H9 (cell line): ENCODE results near the gene INPP5A. TPM values are rescaled to one million over a fixed set of nuclear protein-coding genes. Genes with fewer than 3 reads are reported as not detected.

Source experiments
- DNase-seq: peaks from one replicate; pipeline ENCODE4 v3.0.0-alpha.2; 2017
- H2AFZ ChIP-seq: one replicate; pipeline ENCODE4 v1.6.1; 2013; ENCODE audit warnings: mild to moderate bottlenecking, low read length, control low read depth, moderate library complexity
- H2AK5ac ChIP-seq: 2 replicates; pipeline ENCODE4 v1.6.1; 2013; ENCODE audit warnings: low read length, control low read depth, mixed read lengths; ENCODE audit not compliant: insufficient read length
- H2BK120ac ChIP-seq: one replicate; pipeline ENCODE4 v1.6.1; 2013; ENCODE audit warnings: low read depth, mild to moderate bottlenecking, low read length, control low read depth, inconsistent platforms; ENCODE audit not compliant: poor library complexity, severe bottlenecking
- H2BK12ac ChIP-seq: 2 replicates; pipeline ENCODE4 v1.6.1; 2013; ENCODE audit warnings: low read length, control low read depth, mixed read lengths, low read depth; ENCODE audit not compliant: insufficient read length
- H2BK15ac ChIP-seq: 2 replicates; pipeline ENCODE4 v1.6.1; 2013; ENCODE audit warnings: low read depth, low read length, control low read depth
- H2BK20ac ChIP-seq: one replicate; pipeline ENCODE4 v1.6.1; 2013; ENCODE audit warnings: low read depth, mild to moderate bottlenecking, low read length, control low read depth, inconsistent platforms; ENCODE audit not compliant: poor library complexity, severe bottlenecking
- H2BK5ac ChIP-seq: 2 replicates; pipeline ENCODE4 v1.6.1; 2013; ENCODE audit warnings: low read length, control low read depth, mixed read lengths; ENCODE audit not compliant: insufficient read length
- H3K14ac ChIP-seq: 2 replicates; pipeline ENCODE4 v1.6.1; 2013; ENCODE audit warnings: low read length, control low read depth; ENCODE audit not compliant: insufficient read depth
- H3K18ac ChIP-seq: 2 replicates; pipeline ENCODE4 v1.6.1; 2013; ENCODE audit warnings: low read depth, mild to moderate bottlenecking, mixed read lengths, low read length, control low read depth; ENCODE audit not compliant: insufficient read length
- H3K23ac ChIP-seq: 2 replicates; pipeline ENCODE4 v1.6.1; 2013; ENCODE audit warnings: low read length, control low read depth, mixed read lengths, low read depth; ENCODE audit not compliant: insufficient read length
- H3K23me2 ChIP-seq: 2 replicates; pipeline ENCODE4 v1.6.1; 2013; ENCODE audit warnings: low read depth, mild to moderate bottlenecking, mixed read lengths, low read length, control low read depth; ENCODE audit not compliant: insufficient read length, poor library complexity, severe bottlenecking
- H3K27ac ChIP-seq: 2 replicates; pipeline ENCODE4 v1.5.1; 2013; ENCODE audit warnings: low read length, control low read depth, mixed read lengths, low read depth; ENCODE audit not compliant: insufficient read length
- H3K27me3 ChIP-seq: 2 replicates; pipeline ENCODE4 v1.6.1; 2013; ENCODE audit warnings: low read length, control low read depth, inconsistent platforms; ENCODE audit not compliant: insufficient read depth
- H3K4ac ChIP-seq: 2 replicates; pipeline ENCODE4 v1.6.1; 2013; ENCODE audit warnings: low read depth, mild to moderate bottlenecking, control low read depth, inconsistent platforms, low read length, moderate library complexity
- H3K4me1 ChIP-seq: 2 replicates; pipeline ENCODE4 v1.6.1; 2013; ENCODE audit warnings: low read length, control low read depth, inconsistent platforms; ENCODE audit not compliant: insufficient read depth
- H3K4me2 ChIP-seq: 2 replicates; pipeline ENCODE4 v1.6.1; 2013; ENCODE audit warnings: low read length, control low read depth, mixed read lengths; ENCODE audit not compliant: insufficient read length, insufficient read depth
- H3K56ac ChIP-seq: 2 replicates; pipeline ENCODE4 v1.6.1; 2013; ENCODE audit warnings: low read depth, mild to moderate bottlenecking, mixed read lengths, low read length, control low read depth; ENCODE audit not compliant: insufficient read length
- H3K79me1 ChIP-seq: 2 replicates; pipeline ENCODE4 v1.6.1; 2013; ENCODE audit warnings: low read depth, mild to moderate bottlenecking, moderate library complexity, low read length, control low read depth, inconsistent platforms; ENCODE audit not compliant: insufficient read depth, poor library complexity, severe bottlenecking
- H3K79me2 ChIP-seq: 2 replicates; pipeline ENCODE4 v1.6.1; 2013; ENCODE audit warnings: low read length, control low read depth, inconsistent platforms; ENCODE audit not compliant: insufficient read depth
- H3K9ac ChIP-seq: 2 replicates; pipeline ENCODE4 v1.6.1; 2013; ENCODE audit warnings: low read length, control low read depth, mixed read lengths; ENCODE audit not compliant: insufficient read length; ENCODE audit errors: extremely low read depth
- H3K9me3 ChIP-seq: one replicate; pipeline ENCODE4 v1.6.1; 2013; ENCODE audit warnings: low read depth, low read length, inconsistent platforms; ENCODE audit not compliant: control insufficient read depth
- H3T11ph ChIP-seq: one replicate; pipeline ENCODE4 v1.6.1; 2013; ENCODE audit warnings: mild to moderate bottlenecking, low read length, control low read depth, inconsistent platforms
- H4K20me1 ChIP-seq: one replicate; pipeline ENCODE4 v1.6.1; 2013; ENCODE audit not compliant: control insufficient read depth, insufficient read length, insufficient read depth
- H4K5ac ChIP-seq: 2 replicates; pipeline ENCODE4 v1.6.1; 2013; ENCODE audit warnings: low read depth, mild to moderate bottlenecking, mixed read lengths, low read length, control low read depth; ENCODE audit not compliant: insufficient read length
- H4K8ac ChIP-seq: replicated peaks from 2 replicates; pipeline ENCODE4 v1.6.1; 2013; ENCODE audit warnings: low read length, control low read depth, mixed read lengths, low read depth; ENCODE audit not compliant: insufficient read length
- H4K91ac ChIP-seq: 2 replicates; pipeline ENCODE4 v1.6.1; 2013; ENCODE audit warnings: low read depth, mild to moderate bottlenecking, moderate library complexity, mixed read lengths, low read length, control low read depth; ENCODE audit not compliant: insufficient read length
- H3K27ac Mint-ChIP-seq, 3 experiments: 2 replicates in 2 of 3; 3 replicates in 1 of 3; pipeline ENCODE4 v1.8.0; 2020 to 2021; ENCODE audit warnings: mixed read lengths in 3 of 3, mild to moderate bottlenecking in 1 of 3, moderate library complexity in 1 of 3
- H3K27me3 Mint-ChIP-seq: 2 replicates; pipeline ENCODE4 v1.8.0; 2021; ENCODE audit warnings: low read depth, mild to moderate bottlenecking, moderate library complexity, mixed read lengths
- H3K36me3 Mint-ChIP-seq, 3 experiments: 2 replicates in 2 of 3; 3 replicates in 1 of 3; pipeline ENCODE4 v1.8.0; 2020 to 2021; ENCODE audit warnings: low read depth in 3 of 3, mixed read lengths in 3 of 3; ENCODE audit not compliant: insufficient read depth in 1 of 3
- H3K4me1 Mint-ChIP-seq, 2 experiments: 2 replicates each; pipeline ENCODE4 v1.8.0; 2020; ENCODE audit warnings: mixed read lengths in 2 of 2
- H3K4me3 Mint-ChIP-seq, 2 experiments: 2 replicates in 1 of 2; 3 replicates in 1 of 2; pipeline ENCODE4 v1.8.0; 2020 to 2021; ENCODE audit warnings: mild to moderate bottlenecking in 2 of 2, mixed read lengths in 2 of 2, moderate library complexity in 1 of 2
- H3K9me3 Mint-ChIP-seq, 2 experiments: 2 replicates in 1 of 2; 3 replicates in 1 of 2; pipeline ENCODE4 v1.8.0; 2020; ENCODE audit warnings: mild to moderate bottlenecking in 2 of 2, mixed read lengths in 2 of 2, moderate library complexity in 1 of 2
- WGBS: extraction: QIAGEN DNeasy Blood & Tissue Kit; methylation state at CpG from one replicate; pipeline ENCODE4 v1.1.7; 2013; ENCODE audit warnings: missing lambda C conversion rate, low lambda C conversion rate, mixed read lengths; ENCODE audit not compliant: insufficient read length; ENCODE audit errors: extremely low coverage; 5-methylcytosine and 5-hydroxymethylcytosine counted together
- total RNA-seq: library from RNA; stranded (reverse); gene quantifications from 2 replicates; pipeline ENCODE4 v1.2.1, GENCODE V29; 2021
- TF ChIP-seq, protein P1 (sequence below): fragments of 200-600 bp; sonication (generic); conservative IDR thresholded peaks from 3 replicates; pipeline ENCODE4 v1.8.0; 2021; ENCODE audit warnings: antibody characterized with exemption, mild to moderate bottlenecking

The INPP5A gene
- total RNA-seq, 1 experiment from 2014 or later = 17.7 TPM

DNA sequence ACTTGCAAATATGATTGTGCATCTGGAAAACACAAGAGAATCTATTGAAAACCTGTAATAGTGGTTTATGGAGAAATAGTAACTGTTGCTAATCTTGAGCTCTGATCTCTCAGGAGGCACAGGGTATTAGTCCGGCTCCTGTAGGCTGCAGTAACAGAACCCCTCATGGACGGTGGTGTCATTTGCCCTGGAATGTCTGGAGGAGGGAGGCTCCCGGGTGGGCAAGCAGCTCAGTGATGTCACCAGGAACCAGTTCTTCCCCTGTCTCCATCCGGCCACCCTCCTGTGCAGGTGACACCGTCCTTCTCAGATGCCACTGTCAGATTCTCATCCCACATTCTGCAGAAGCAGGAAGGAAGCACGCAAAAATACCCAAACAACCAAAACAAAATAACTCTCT, 29.3 kb downstream of the INPP5A start:
- H3K9me3 ChIP-seq = no peaks in the 10 kb centered on the region
- no peaks in the 10 kb centered on the region for H3K23me2 ChIP-seq
- H3K4me3 Mint-ChIP-seq = no peak overlapping the region
- no peak overlapping the region for H2AFZ ChIP-seq
- no peak overlapping the region for H3K4me2 ChIP-seq
- H3K27me3 ChIP-seq = no peaks in the 10 kb centered on the region
- H3K18ac ChIP-seq = no peak overlapping the region
- no peak overlapping the region for H2BK15ac ChIP-seq
- no peak overlapping the region for H3K27ac Mint-ChIP-seq
- no peak overlapping the region for H3K9ac ChIP-seq
- peaks cover 3% of the 10 kb centered on the region; the same call in 1 of the 2 replicates for H3K79me2 ChIP-seq
- H3K4me1 Mint-ChIP-seq = peaks cover 6 to 14% of the 10 kb centered on the region in 2 experiments
- H3K4me1 ChIP-seq = peaks cover 3% of the 10 kb centered on the region; the same call in 1 of the 2 replicates
- no peak overlapping the region for H3K23ac ChIP-seq
- DNase-seq = no peak
- H2AK5ac ChIP-seq = no peak overlapping the region
- H2BK20ac ChIP-seq = no peak overlapping the region
- H3K27me3 Mint-ChIP-seq = peaks cover under 1% of the 10 kb centered on the region; the same call in 1 of the 2 replicates
- H4K8ac ChIP-seq = no peak overlapping the region
- H4K5ac ChIP-seq = no peak overlapping the region
- H3K27ac ChIP-seq = no peak overlapping the region
- H2BK120ac ChIP-seq = no peak overlapping the region
- H3T11ph ChIP-seq = no peak overlapping the region
- TF ChIP-seq, protein P1, sequence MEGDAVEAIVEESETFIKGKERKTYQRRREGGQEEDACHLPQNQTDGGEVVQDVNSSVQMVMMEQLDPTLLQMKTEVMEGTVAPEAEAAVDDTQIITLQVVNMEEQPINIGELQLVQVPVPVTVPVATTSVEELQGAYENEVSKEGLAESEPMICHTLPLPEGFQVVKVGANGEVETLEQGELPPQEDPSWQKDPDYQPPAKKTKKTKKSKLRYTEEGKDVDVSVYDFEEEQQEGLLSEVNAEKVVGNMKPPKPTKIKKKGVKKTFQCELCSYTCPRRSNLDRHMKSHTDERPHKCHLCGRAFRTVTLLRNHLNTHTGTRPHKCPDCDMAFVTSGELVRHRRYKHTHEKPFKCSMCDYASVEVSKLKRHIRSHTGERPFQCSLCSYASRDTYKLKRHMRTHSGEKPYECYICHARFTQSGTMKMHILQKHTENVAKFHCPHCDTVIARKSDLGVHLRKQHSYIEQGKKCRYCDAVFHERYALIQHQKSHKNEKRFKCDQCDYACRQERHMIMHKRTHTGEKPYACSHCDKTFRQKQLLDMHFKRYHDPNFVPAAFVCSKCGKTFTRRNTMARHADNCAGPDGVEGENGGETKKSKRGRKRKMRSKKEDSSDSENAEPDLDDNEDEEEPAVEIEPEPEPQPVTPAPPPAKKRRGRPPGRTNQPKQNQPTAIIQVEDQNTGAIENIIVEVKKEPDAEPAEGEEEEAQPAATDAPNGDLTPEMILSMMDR = no peak
- H3K79me1 ChIP-seq = peaks cover 4% of the 10 kb centered on the region
- no peak overlapping the region for H2BK5ac ChIP-seq
- H3K9me3 Mint-ChIP-seq = no peaks in the 10 kb centered on the region; a peak in 1 of 5 replicates
- H3K36me3 Mint-ChIP-seq = no peaks in the 10 kb centered on the region
- H4K91ac ChIP-seq = no peak overlapping the region
- no peak overlapping the region for H3K4ac ChIP-seq
- no peak overlapping the region for H2BK12ac ChIP-seq
- no peak overlapping the region for H3K56ac ChIP-seq
- H3K14ac ChIP-seq = no peak overlapping the region
- no CpG with 5 or more reads among the region's 6 CpGs for WGBS
- H4K20me1 ChIP-seq = peaks cover 6% of the 10 kb centered on the region
